ENCODE results near the gene GPHN.

DNA sequence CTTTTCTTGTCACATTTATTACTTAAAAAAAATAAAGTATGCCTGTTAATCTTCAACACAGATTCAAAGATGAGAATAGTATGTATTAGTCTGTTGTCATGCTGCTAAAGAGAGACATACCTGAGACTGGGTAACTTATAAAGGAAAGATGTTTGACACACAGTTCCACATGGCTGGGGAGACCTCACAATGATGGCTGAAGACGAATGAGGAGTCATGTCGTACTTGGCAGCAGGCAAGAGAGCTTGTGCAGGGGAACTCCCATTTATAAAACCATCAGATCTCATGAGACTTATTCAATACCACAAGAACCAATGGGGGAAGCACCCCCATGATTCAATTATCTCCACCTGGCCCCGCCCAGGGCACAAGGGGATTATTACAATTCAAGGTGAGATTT, 345.4 kb downstream of the GPHN start:
- TF ChIP-seq, protein P1, sequence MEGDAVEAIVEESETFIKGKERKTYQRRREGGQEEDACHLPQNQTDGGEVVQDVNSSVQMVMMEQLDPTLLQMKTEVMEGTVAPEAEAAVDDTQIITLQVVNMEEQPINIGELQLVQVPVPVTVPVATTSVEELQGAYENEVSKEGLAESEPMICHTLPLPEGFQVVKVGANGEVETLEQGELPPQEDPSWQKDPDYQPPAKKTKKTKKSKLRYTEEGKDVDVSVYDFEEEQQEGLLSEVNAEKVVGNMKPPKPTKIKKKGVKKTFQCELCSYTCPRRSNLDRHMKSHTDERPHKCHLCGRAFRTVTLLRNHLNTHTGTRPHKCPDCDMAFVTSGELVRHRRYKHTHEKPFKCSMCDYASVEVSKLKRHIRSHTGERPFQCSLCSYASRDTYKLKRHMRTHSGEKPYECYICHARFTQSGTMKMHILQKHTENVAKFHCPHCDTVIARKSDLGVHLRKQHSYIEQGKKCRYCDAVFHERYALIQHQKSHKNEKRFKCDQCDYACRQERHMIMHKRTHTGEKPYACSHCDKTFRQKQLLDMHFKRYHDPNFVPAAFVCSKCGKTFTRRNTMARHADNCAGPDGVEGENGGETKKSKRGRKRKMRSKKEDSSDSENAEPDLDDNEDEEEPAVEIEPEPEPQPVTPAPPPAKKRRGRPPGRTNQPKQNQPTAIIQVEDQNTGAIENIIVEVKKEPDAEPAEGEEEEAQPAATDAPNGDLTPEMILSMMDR (IDR thresholded peaks at IDR 0.05) = no peak
- TF ChIP-seq POLR2A (IDR thresholded peaks at IDR 0.05) = no peak
